ENCODE data around the gene DEUP1.
"Not testable (repeated sequence)": the region's sequence is repeated elsewhere in the genome, so short reads cannot be mapped to it uniquely, and the experiment has no call there.

DEUP1 gene

GRCh38 chr11:93330446-93330984, at the start of gene DEUP1:
Gene DEUP1, plus strand, starts transcription at chr11:93330742. Its CDS starts 1,518 bp downstream, at chr11:93332260.
- no peak for FAIRE-seq

GRCh38 chr11:93285430-93285829, 45.1 kb upstream of the DEUP1 start:
- no peak for FAIRE-seq

- FAIRE-seq: no peak
Observed at GRCh38 chr11:93287434-93287833, 43.1 kb upstream of the DEUP1 start.

GRCh38 chr11:93288079-93288478, 42.5 kb upstream of the DEUP1 start:
- no peak for FAIRE-seq

GRCh38 chr11:93288767-93289166, 41.8 kb upstream of the DEUP1 start:
- no peak for FAIRE-seq

GRCh38 chr11:93289782-93290463, 40.6 kb upstream of the DEUP1 start:
- FAIRE-seq: no peak

GRCh38 chr11:93291110-93291509, 39.4 kb upstream of the DEUP1 start:
- no peak for FAIRE-seq

- no peak for FAIRE-seq
Observed at GRCh38 chr11:93291898-93292297, 38.6 kb upstream of the DEUP1 start.

GRCh38 chr11:93295921-93296575, 34.5 kb upstream of the DEUP1 start:
- no peak for FAIRE-seq

- no peak for FAIRE-seq
Observed at GRCh38 chr11:93303689-93304088, 26.9 kb upstream of the DEUP1 start.

- not testable (repeated sequence) for FAIRE-seq
Observed at GRCh38 chr11:93314399-93314798, 16.1 kb upstream of the DEUP1 start.

- FAIRE-seq: no peak
Observed at GRCh38 chr11:93319224-93319839, 11.2 kb upstream of the DEUP1 start.

GRCh38 chr11:93320230-93320629, 10.3 kb upstream of the DEUP1 start:
- no peak for FAIRE-seq

- FAIRE-seq: no peak
Observed at GRCh38 chr11:93322207-93322606, 8.3 kb upstream of the DEUP1 start.

GRCh38 chr11:93323747-93324146, 6.8 kb upstream of the DEUP1 start:
- FAIRE-seq: no peak

- FAIRE-seq: no peak
Observed at GRCh38 chr11:93324500-93324899, 6.0 kb upstream of the DEUP1 start.

GRCh38 chr11:93326681-93327080, 3.9 kb upstream of the DEUP1 start:
- no peak for FAIRE-seq

- FAIRE-seq: no peak
Observed at GRCh38 chr11:93329936-93330445, 551 bp upstream of the DEUP1 start.

GRCh38 chr11:93340223-93340622, 9.7 kb downstream of the DEUP1 start:
- no peak for FAIRE-seq

- FAIRE-seq: no peak
Observed at GRCh38 chr11:93344855-93345333, 14.4 kb downstream of the DEUP1 start.

GRCh38 chr11:93348930-93349329, 18.4 kb downstream of the DEUP1 start:
- FAIRE-seq: no peak

- FAIRE-seq: no peak
Observed at GRCh38 chr11:93350835-93351234, 20.3 kb downstream of the DEUP1 start.

- no peak for FAIRE-seq
Observed at GRCh38 chr11:93359396-93359795, 28.9 kb downstream of the DEUP1 start.

Measured in colon (tissue), 2 donors.